B cell (primary cell): ENCODE results near the gene ABHD2. TPM values are rescaled to one million over a fixed set of nuclear protein-coding genes. Genes with fewer than 3 reads are reported as not detected.

Experiments
- ATAC-seq: fragments of 200-7000 bp; cut with Tn5 transposase; one replicate; pipeline ENCODE4 v1.10.0; 2021; ENCODE audit warnings: low read depth, mild to moderate bottlenecking, moderate number of reproducible peaks, moderate library complexity
- CTCF ChIA-PET: fragments of 350-600 bp; sonication (Branson Sonifier 250); formaldehyde crosslinking; loops from one replicate; lab custom pipeline; 2021; ENCODE audit warnings: antibody characterized with exemption, inconsistent platforms; lab: Charles Lee
- POLR2A ChIA-PET: fragments of 350-600 bp; sonication (Branson Sonifier 250); formaldehyde crosslinking; loops from one replicate; lab custom pipeline; 2021; ENCODE audit warnings: antibody characterized with exemption; lab: Charles Lee
- DNase-seq: peaks from one replicate; pipeline ENCODE4 v3.0.0; 2013
- H2AFZ ChIP-seq: 2 replicates; pipeline ENCODE4 v1.6.1; 2012; ENCODE audit warnings: mild to moderate bottlenecking, low read depth, low read length; ENCODE audit not compliant: insufficient read depth, poor library complexity, severe bottlenecking
- H3K27ac ChIP-seq, 2 donors: 1 replicate in 1 of 2; 2 replicates in 1 of 2; pipeline ENCODE4 v1.5.1; 2012 to 2013; ENCODE audit warnings: low read length in 2 of 2, mild to moderate bottlenecking in 2 of 2, moderate library complexity in 1 of 2
- H3K27me3 ChIP-seq, 4 experiments: fragments of 200-600 bp in 1 of 4; sonication (generic) in 1 of 4; replicated peaks in 1 of 4; 1 replicate in 2 of 4; 2 replicates in 2 of 4; pipeline versions ENCODE4 v1.6.1 to v1.7.0; 2013 to 2016; ENCODE audit warnings: low read length in 3 of 4, mild to moderate bottlenecking in 2 of 4, mixed read lengths in 1 of 4, moderate library complexity in 1 of 4; ENCODE audit not compliant: insufficient read depth in 4 of 4, control insufficient read depth in 3 of 4; ENCODE audit errors: control extremely low read depth in 1 of 4
- H3K36me3 ChIP-seq, 2 experiments: replicated peaks in 1 of 2; 1 replicate in 1 of 2; 2 replicates in 1 of 2; pipeline versions ENCODE4 v1.6.1 to v1.7.1; 2013; ENCODE audit warnings: low read length in 1 of 2; ENCODE audit not compliant: insufficient read depth in 2 of 2, control insufficient read depth in 1 of 2; ENCODE audit errors: control extremely low read depth in 1 of 2, extremely low read depth in 1 of 2
- H3K4me1 ChIP-seq, 2 donors: fragments of 200-600 bp in 1 of 2; sonication (generic) in 1 of 2; 1 replicate in 1 of 2; 2 replicates in 1 of 2; pipeline versions ENCODE4 v1.5.1 to v1.6.1; 2013 to 2017; ENCODE audit warnings: low read length in 2 of 2; ENCODE audit not compliant: control insufficient read depth in 2 of 2, insufficient read depth in 2 of 2
- H3K4me2 ChIP-seq: replicated peaks from 2 replicates; pipeline ENCODE3; 2012; ENCODE audit warnings: mild to moderate bottlenecking, low read depth, low read length; ENCODE audit not compliant: poor library complexity, severe bottlenecking
- H3K4me3 ChIP-seq, 5 experiments: fragments of 200-600 bp in 1 of 5; sonication (generic) in 1 of 5; 1 replicate in 3 of 5; 2 replicates in 2 of 5; pipeline versions ENCODE4 v1.5.1 to v1.7.0; 2011 to 2016; ENCODE audit warnings: low read length in 4 of 5, mild to moderate bottlenecking in 4 of 5, low read depth in 2 of 5, control low read depth in 1 of 5, moderate library complexity in 1 of 5; ENCODE audit not compliant: insufficient read depth in 1 of 5; ENCODE audit errors: control extremely low read depth in 1 of 5, extremely low read depth in 1 of 5
- H3K79me2 ChIP-seq: fragments of 200-600 bp; sonication (generic); one replicate; pipeline ENCODE4 v1.6.0; 2016; ENCODE audit warnings: low read length; ENCODE audit not compliant: control insufficient read depth, insufficient read depth
- H3K9ac ChIP-seq: fragments of 200-600 bp; sonication (generic); 2 replicates; pipeline ENCODE4 v1.6.1; 2017; ENCODE audit warnings: mild to moderate bottlenecking, low read length, moderate library complexity
- H3K9me3 ChIP-seq, 3 donors: one replicate each; pipeline versions ENCODE4 v1.6.1 to v1.7.1; 2013; ENCODE audit warnings: low read length in 2 of 3; ENCODE audit not compliant: control insufficient read depth in 2 of 3, insufficient read depth in 1 of 3; ENCODE audit errors: control extremely low read depth in 1 of 3
- H4K20me1 ChIP-seq: 2 replicates; pipeline ENCODE4 v1.6.0; 2012; ENCODE audit warnings: mild to moderate bottlenecking, low read length; ENCODE audit not compliant: insufficient read depth, control insufficient read depth, poor library complexity, severe bottlenecking
- H3K27ac Mint-ChIP-seq: one replicate; pipeline ENCODE4 v1.8.0; 2021; ENCODE audit warnings: mixed read lengths
- H3K27me3 Mint-ChIP-seq: one replicate; pipeline ENCODE4 v1.8.0; 2021; ENCODE audit warnings: mixed read lengths
- H3K4me1 Mint-ChIP-seq: one replicate; pipeline ENCODE4 v1.8.0; 2021; ENCODE audit warnings: mixed read lengths
- H3K4me3 Mint-ChIP-seq: one replicate; pipeline ENCODE4 v1.8.0; 2021; ENCODE audit warnings: mixed read lengths
- H3K9me3 Mint-ChIP-seq: one replicate; pipeline ENCODE4 v1.8.0; 2022; ENCODE audit warnings: mixed read lengths; ENCODE audit not compliant: insufficient read depth
- CTCF ChIP-seq: fragments of 200-600 bp; IDR thresholded peaks from one replicate; pipeline ENCODE4 v1.8.0; 2022; ENCODE audit warnings: antibody characterized with exemption, mild to moderate bottlenecking
- EZH2 ChIP-seq: IDR thresholded peaks from 2 replicates; pipeline ENCODE4 v1.6.1; 2012; ENCODE audit warnings: borderline replicate concordance, low read depth, mild to moderate bottlenecking, moderate library complexity, low read length; ENCODE audit not compliant: insufficient read depth, poor library complexity, severe bottlenecking
- WGBS: methylation state at CpG from one replicate; pipeline ENCODE4 v1.1.5; 2013; ENCODE audit warnings: missing lambda C conversion rate; ENCODE audit not compliant: insufficient coverage; 5-methylcytosine and 5-hydroxymethylcytosine counted together
- intact Hi-C: fragments of 100-400 bp; cut with micrococcal nuclease; formaldehyde crosslinking; loops from one replicate; pipeline ENCODE4 v1.10.0; 2022
- polyA plus RNA-seq: library from polyadenylated mRNA; depleted of rRNA; stranded (reverse); fragments of >200 nt; gene quantifications from 2 replicates; pipeline ENCODE4 v1.2.3, GENCODE V29; 2012
- total RNA-seq, 2 donors: library from RNA; stranded (reverse); fragments of 120-200 nt in 1 of 2; gene quantifications; 1 replicate in 1 of 2; 2 replicates in 1 of 2; pipeline versions ENCODE4 v1.2.3 to v1.2.4, GENCODE V29; 2013 to 2022

Gene ABHD2
- total and polyA plus RNA-seq, 2 donors (not counting 1 experiment from before 2014, with no cell fraction given) = 7.1 to 45.8 TPM

- no peaks in the 10 kb centered on the region for H3K27me3 ChIP-seq
- Mint-ChIP-seq H3K27ac (no peak overlapping the region), H3K4me1 (no peaks in the 10 kb centered on the region), H3K9me3 (no peaks in the 10 kb centered on the region), H3K4me3 (no peak overlapping the region), H3K27me3 (no peaks in the 10 kb centered on the region)
- POLR2A ChIA-PET = no interaction called here
- CTCF ChIA-PET = interaction anchor here (0.7 to 1.1 kb wide), 3 partner anchors 32 to 66 kb away, joined by 3 read pairs; no protein-coding TSS in a partner anchor
- intact Hi-C loops = no loop called here
- no peak overlapping the region for H3K9ac ChIP-seq
- H4K20me1 ChIP-seq = no peaks in the 10 kb centered on the region
- no peak overlapping the region for H2AFZ ChIP-seq
- no peak overlapping the region for H3K4me3 ChIP-seq
- 100% methylated on average over 2 of the region's 7 CpGs for WGBS
- no peak overlapping the region for H3K4me2 ChIP-seq
- H3K36me3 ChIP-seq = peaks cover 0 to 33% of the 10 kb centered on the region in 2 experiments
- no peak overlapping the region for H3K27ac ChIP-seq
- ATAC-seq = no peak
- DNase-seq = no peak
- no peaks in the 10 kb centered on the region for H3K4me1 ChIP-seq
- TF ChIP-seq EZH2 = no peak
- TF ChIP-seq CTCF = no peak
- H3K79me2 ChIP-seq = no peaks in the 10 kb centered on the region
- no peaks in the 10 kb centered on the region for H3K9me3 ChIP-seq
These were observed 34.9 kb downstream of the ABHD2 start for GRCh38 chr15:89123181-89123525.

- H3K9ac ChIP-seq = no peak overlapping the region
- H3K27me3 Mint-ChIP-seq = no peaks in the 10 kb centered on the region
- no peak overlapping the region for H2AFZ ChIP-seq
- no peaks in the 10 kb centered on the region for H3K9me3 Mint-ChIP-seq
- no peak overlapping the region for H3K4me3 Mint-ChIP-seq
- no peak overlapping the region for H3K4me2 ChIP-seq
- no peak overlapping the region for H3K4me3 ChIP-seq
- ChIA-PET POLR2A (no interaction called here), CTCF (interaction anchor here (5.9 kb wide), 1 partner anchor 35 kb away, joined by 53 read pairs; the partner anchor contains the start of gene ABHD2)
- H4K20me1 ChIP-seq = no peaks in the 10 kb centered on the region
- no peak overlapping the region for H3K27ac Mint-ChIP-seq
- H3K9me3 ChIP-seq = no peaks in the 10 kb centered on the region
- H3K4me1 ChIP-seq = peaks cover 0 to 10% of the 10 kb centered on the region in 2 donors
- H3K27ac ChIP-seq = no peak overlapping the region
- H3K36me3 ChIP-seq = peaks cover 0 to 20% of the 10 kb centered on the region in 2 experiments
- WGBS = 100% methylated on average over 4 of the region's 5 CpGs
- intact Hi-C loops = no loop called here
- H3K79me2 ChIP-seq = no peaks in the 10 kb centered on the region
- H3K4me1 Mint-ChIP-seq = no peaks in the 10 kb centered on the region
- TF ChIP-seq EZH2 = no peak
- no peak for TF ChIP-seq CTCF
- no peaks in the 10 kb centered on the region for H3K27me3 ChIP-seq
- DNase-seq (no peak), ATAC-seq (no peak)
These were observed 37.0 kb downstream of the ABHD2 start for GRCh38 chr15:89125088-89125826.
